ENCODE data around the gene NEK6.

DNA sequence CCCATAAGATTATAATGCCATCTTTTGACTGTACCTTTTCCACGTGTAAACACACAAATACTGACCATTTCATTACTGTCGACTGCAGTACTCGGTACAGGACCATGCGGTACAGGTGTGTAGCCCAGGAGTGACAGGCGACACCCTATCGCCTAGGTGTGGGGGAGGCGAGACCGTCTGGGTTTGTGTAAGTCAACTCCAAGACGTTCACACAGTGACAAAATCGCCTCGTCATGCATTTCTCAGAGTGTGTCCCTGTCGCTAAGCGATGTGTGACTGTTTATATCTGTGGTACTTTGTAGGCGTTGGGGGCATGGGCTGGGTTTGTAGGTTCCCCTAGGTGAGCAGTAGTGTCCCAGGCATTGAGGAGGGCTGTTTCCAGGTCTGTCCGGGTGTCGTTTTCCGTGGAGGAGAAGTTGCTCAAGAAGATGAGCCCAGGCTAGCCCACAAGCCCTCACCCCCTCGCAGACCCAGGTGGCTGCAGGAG lies 20.3 kb downstream of the NEK6 start:
- TF ChIP-seq, protein P1, sequence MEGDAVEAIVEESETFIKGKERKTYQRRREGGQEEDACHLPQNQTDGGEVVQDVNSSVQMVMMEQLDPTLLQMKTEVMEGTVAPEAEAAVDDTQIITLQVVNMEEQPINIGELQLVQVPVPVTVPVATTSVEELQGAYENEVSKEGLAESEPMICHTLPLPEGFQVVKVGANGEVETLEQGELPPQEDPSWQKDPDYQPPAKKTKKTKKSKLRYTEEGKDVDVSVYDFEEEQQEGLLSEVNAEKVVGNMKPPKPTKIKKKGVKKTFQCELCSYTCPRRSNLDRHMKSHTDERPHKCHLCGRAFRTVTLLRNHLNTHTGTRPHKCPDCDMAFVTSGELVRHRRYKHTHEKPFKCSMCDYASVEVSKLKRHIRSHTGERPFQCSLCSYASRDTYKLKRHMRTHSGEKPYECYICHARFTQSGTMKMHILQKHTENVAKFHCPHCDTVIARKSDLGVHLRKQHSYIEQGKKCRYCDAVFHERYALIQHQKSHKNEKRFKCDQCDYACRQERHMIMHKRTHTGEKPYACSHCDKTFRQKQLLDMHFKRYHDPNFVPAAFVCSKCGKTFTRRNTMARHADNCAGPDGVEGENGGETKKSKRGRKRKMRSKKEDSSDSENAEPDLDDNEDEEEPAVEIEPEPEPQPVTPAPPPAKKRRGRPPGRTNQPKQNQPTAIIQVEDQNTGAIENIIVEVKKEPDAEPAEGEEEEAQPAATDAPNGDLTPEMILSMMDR (IDR thresholded peaks at IDR 0.05; ENCODE audit: low read depth, low read length, poor library complexity, severe bottlenecking): no peak
- no peak for TF ChIP-seq EZH2phosphoT487 (IDR thresholded peaks at IDR 0.05; ENCODE audit: borderline replicate concordance, low read length)
